Kidney epithelial cell (primary cell): ENCODE measurements around the gene TSNAX. TPM values are rescaled to one million over a fixed set of nuclear protein-coding genes. Genes with fewer than 3 reads are reported as not detected.

Experiments used
- DNase-seq: peaks from one replicate; pipeline ENCODE4 v3.0.0-alpha.2; 2010; ENCODE audit warnings: low read depth
- H3K27me3 ChIP-seq: 2 replicates; pipeline ENCODE4 v1.6.0; 2011; ENCODE audit warnings: low read length; ENCODE audit not compliant: control insufficient read depth, insufficient read depth
- H3K36me3 ChIP-seq: 2 replicates; pipeline ENCODE4 v1.5.1; 2011; ENCODE audit warnings: low read length; ENCODE audit not compliant: control insufficient read depth, insufficient read depth
- H3K4me3 ChIP-seq: 2 replicates; pipeline ENCODE4 v1.5.1; 2011; ENCODE audit warnings: low read depth, mild to moderate bottlenecking, control low read depth, low read length
- CTCF ChIP-seq: IDR thresholded peaks from 2 replicates; pipeline ENCODE4 v1.5.1; 2011; ENCODE audit warnings: mild to moderate bottlenecking, moderate library complexity, low read length, control low read depth, inconsistent platforms; ENCODE audit not compliant: insufficient read depth, poor library complexity, severe bottlenecking
- total RNA-seq: library from RNA; depleted of rRNA; stranded (reverse); fragments of >200 nt; gene quantifications from 2 replicates; pipeline ENCODE4 v1.2.3, GENCODE V29; 2015

The TSNAX gene
- total RNA-seq, 1 donor from 2014 or later: 29.4 TPM

GRCh38 chr1:231549733-231550447 lies 21.4 kb downstream of the TSNAX start:
- TF ChIP-seq CTCF: no peak
- Histone ChIP-seq H3K4me3 (no peak overlapping the region), H3K27me3 (no peaks in the 10 kb centered on the region), H3K36me3 (no peaks in the 10 kb centered on the region)
- DNase-seq: no peak

- peak; percentile 53 for TF ChIP-seq CTCF
- Histone ChIP-seq H3K4me3 (no peak overlapping the region), H3K36me3 (no peaks in the 10 kb centered on the region), H3K27me3 (no peaks in the 10 kb centered on the region)
- no peak for DNase-seq
These were observed 21.9 kb downstream of the TSNAX start for GRCh38 chr1:231550448-231550781.

GRCh38 chr1:231553320-231553719 lies 24.9 kb downstream of the TSNAX start:
- H3K36me3 ChIP-seq: no peaks in the 10 kb centered on the region
- H3K4me3 ChIP-seq: no peak overlapping the region
- H3K27me3 ChIP-seq: no peaks in the 10 kb centered on the region
- TF ChIP-seq CTCF: no peak
- no peak for DNase-seq

GRCh38 chr1:231554969-231555368 lies 26.5 kb downstream of the TSNAX start:
- DNase-seq: no peak
- Histone ChIP-seq H3K36me3 (no peaks in the 10 kb centered on the region), H3K4me3 (no peak overlapping the region), H3K27me3 (no peaks in the 10 kb centered on the region)
- TF ChIP-seq CTCF: no peak

- Histone ChIP-seq H3K36me3 (peaks cover 2% of the 10 kb centered on the region), H3K4me3 (no peak overlapping the region), H3K27me3 (no peaks in the 10 kb centered on the region)
- no peak for TF ChIP-seq CTCF
- no peak for DNase-seq
These were observed 28.9 kb downstream of the TSNAX start for GRCh38 chr1:231557411-231557810.

- Histone ChIP-seq H3K4me3 (no peak overlapping the region), H3K36me3 (peaks cover 2% of the 10 kb centered on the region), H3K27me3 (no peaks in the 10 kb centered on the region)
- TF ChIP-seq CTCF: no peak
- DNase-seq: no peak
These were observed 29.6 kb downstream of the TSNAX start for GRCh38 chr1:231557898-231558707.
